GM12872 (cell line): ENCODE results near the gene ELK4.

Experiments
- CTCF ChIP-seq: IDR thresholded peaks from 3 replicates; pipeline ENCODE4 v1.5.1; 2011; ENCODE audit warnings: low read depth, mild to moderate bottlenecking, low read length, moderate library complexity; ENCODE audit not compliant: insufficient read depth

The ELK4 gene

GRCh38 chr1:205563927-205564441, 67.8 kb downstream of the ELK4 start:
- no peak for TF ChIP-seq CTCF

GRCh38 chr1:205561501-205562203, 70.2 kb downstream of the ELK4 start:
- no peak for TF ChIP-seq CTCF
